GM12873 (cell line): ENCODE results near the gene HDAC4.

Experiments
- CTCF ChIP-seq: IDR thresholded peaks from 2 replicates; pipeline ENCODE4 v1.5.1; 2012; ENCODE audit warnings: low read depth, mild to moderate bottlenecking, moderate library complexity, low read length, control low read depth; ENCODE audit not compliant: insufficient read depth; ENCODE audit errors: missing control alignments

HDAC4 gene

DNA sequence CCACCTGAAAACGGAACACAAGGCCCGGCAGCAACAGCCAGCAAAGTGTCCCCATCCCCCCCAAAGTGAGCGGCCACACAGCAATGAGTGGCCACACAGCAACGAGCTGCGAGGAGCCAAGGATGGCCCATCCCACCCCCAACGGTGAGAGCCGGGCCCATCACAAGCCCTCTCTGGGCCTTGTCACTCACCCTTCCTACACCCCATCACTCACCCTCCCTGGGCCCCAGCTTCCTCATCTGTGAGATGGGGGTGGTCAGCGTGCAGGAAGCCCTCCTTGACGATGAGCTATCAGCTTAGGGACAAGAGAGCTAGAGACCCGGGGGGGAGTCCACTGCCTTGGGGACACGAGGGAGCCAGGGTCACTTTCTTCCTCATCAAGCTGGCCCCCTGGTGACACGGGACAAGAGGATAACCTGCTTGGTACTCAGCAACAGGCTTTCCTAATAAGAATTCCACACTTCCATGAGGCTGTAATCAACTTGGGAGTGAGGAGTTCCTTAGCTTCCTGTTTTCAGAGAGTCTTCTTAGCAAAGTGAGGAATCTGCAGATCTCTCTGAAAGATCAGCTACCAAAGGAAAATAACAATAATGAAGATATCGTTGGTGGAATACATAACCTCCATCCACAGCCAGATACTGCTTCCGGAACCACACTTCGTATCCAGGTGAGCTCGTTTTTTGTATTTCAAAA lies 92.8 kb downstream of the HDAC4 start:
- TF ChIP-seq CTCF: no peak

GRCh38 chr2:239307221-239307569 lies 93.6 kb downstream of the HDAC4 start:
- TF ChIP-seq CTCF: no peak

DNA sequence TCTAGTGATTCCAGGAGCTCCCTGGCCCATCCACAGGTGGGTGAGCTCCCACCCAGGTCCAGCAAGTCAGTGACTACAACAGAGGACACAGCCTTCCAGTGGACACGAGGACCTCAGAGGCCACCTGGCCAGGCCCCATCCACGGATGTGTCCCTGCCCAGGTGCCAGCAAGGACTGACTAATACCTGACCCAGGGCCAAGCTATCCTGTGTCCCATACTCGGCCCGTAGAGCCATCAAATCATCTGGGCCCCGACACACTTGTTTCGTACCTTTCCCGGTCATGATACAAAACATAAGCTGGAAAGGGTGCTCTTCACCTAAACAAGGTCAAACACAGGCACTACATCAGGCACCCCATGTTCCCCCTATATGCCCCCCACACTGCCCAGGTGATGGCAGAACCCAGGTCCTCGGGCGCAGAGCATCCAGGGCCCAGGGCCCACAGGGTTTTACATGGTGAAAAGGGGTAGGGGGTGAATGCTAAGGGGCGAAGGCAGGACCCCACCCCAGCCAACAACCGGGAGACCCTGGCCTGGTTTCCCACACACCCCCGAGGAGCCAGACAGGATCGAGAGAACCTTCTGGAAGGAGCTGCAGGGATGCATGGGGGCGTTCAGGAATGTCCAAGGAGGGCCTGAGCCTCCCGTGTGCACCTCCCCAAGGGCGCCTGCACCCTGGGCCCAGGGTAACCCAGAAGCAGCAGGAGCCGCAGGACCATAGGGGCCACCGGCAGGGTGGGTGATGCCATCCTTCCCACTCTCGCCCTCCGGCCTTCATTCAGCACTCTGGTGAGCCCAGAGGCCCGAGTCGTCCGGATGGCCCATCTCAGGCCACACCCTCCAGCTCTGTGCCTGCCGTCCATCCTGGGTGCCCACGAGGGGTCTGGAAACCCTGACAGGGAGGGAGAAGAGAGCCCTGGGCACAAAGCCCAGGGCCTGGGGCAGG lies 94.3 kb downstream of the HDAC4 start:
- no peak for TF ChIP-seq CTCF

DNA sequence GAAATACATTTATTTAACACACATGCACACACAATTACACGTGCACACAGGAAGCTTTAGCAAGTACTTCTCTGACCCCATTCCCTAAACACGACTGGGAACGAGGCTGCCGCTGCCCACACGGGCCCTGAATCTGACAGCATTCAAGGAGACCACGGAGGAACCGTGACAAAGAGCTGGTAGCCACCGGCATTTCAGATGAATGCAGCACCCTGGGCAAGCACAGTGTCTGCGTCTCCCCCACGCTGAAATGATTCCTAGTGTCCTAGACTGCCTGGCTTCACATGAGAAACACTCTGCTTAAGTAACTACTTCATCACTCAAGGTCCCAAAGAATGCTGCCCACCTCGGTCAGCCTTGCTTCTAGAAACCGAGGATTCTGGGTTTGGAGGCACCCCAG lies 95.0 kb downstream of the HDAC4 start:
- no peak for TF ChIP-seq CTCF

DNA sequence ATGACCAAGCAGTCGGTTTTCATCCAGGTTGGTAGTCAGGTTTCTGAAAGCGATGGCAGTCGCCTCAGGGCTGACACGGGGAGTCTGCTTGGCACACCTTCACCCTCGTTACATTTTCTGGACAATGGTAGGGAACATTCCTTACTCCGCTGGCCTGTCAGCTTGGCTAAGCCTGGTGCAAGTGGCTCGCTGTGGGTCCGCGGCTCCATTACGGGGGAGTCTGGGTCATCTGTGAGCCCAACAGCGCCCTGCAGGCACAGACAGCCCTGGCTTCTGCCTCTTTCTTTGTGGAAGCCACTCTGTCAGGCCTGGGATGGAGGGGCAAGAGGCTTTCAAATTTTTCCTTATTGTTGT lies 95.6 kb downstream of the HDAC4 start:
- no peak for TF ChIP-seq CTCF

DNA sequence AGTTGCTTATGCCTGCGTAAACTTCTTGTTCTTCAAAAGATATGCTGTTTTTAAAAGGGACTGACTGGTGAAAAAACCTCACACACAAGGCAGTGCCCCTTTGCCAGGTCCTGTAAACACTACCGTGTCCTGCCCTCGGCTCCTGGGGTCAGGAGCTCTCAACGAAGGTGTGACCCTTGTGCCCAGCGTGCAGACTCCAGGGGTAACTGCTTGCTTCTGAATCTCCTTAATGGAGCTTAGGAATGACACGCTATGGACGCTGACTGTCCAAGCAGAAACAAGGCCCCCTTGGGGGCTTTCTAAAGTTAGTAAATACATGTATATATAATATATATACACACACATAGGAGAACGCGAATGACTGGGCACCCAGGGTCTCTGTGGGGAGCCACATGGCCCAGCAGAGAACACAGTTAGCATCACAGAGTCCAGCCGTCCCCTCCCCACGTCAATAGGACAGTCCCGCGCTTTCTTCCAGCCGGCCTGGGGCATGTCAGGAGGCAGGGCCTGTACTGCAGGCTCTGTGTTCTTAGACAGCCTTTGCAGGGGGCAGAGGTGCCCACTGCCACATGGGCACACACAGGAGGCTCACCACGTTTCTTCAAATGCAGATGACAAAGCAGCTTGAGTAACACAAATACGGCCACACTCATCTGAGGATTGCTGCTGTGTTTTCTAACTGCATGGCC lies 96.1 kb downstream of the HDAC4 start:
- TF ChIP-seq CTCF: no peak
